SK-N-SH treated with all-trans-retinoic acid at 6 μM for 48 hours (cell line): ENCODE data around the gene KCNIP4.

Experiments used
- ATAC-seq: fragments of 200-7000 bp; cut with Tn5 transposase; 3 replicates; pipeline ENCODE4 v1.9.1; 2020; ENCODE audit warnings: mild to moderate bottlenecking, moderate library complexity
- ARNTL ChIP-seq: fragments of 450-650 bp; formaldehyde crosslinking; IDR thresholded peaks from 2 replicates; pipeline ENCODE4 v1.5.0; 2020; ENCODE audit warnings: low read depth, mild to moderate bottlenecking, moderate library complexity, borderline replicate concordance
- BACH2 ChIP-seq: fragments of 250-450 bp; sonication (Bioruptor Pico); IDR thresholded peaks from 2 replicates; pipeline ENCODE4 v1.9.0; 2021; ENCODE audit warnings: mild to moderate bottlenecking, borderline replicate concordance
- CSDC2 ChIP-seq: fragments of 250-450 bp; sonication (Bioruptor Pico); IDR thresholded peaks from 2 replicates; pipeline ENCODE4 v1.5.0; 2020; ENCODE audit warnings: mild to moderate bottlenecking, moderate library complexity
- GLIS3 ChIP-seq: fragments of 250-450 bp; sonication (Bioruptor Pico); IDR thresholded peaks from 2 replicates; pipeline ENCODE4 v1.5.0; 2020; ENCODE audit warnings: mild to moderate bottlenecking, moderate library complexity
- ISL1 ChIP-seq: fragments of 250-450 bp; sonication (Bioruptor Pico); IDR thresholded peaks from 2 replicates; pipeline ENCODE4 v2.1.2; 2022; ENCODE audit warnings: mild to moderate bottlenecking, moderate library complexity
- OSR1 ChIP-seq: fragments of 250-450 bp; sonication (Bioruptor Pico); IDR thresholded peaks from 2 replicates; pipeline ENCODE4 v1.8.0; 2022; ENCODE audit warnings: moderate library complexity, mild to moderate bottlenecking, inconsistent platforms
- PATZ1 ChIP-seq: fragments of 250-450 bp; sonication (Bioruptor Pico); IDR thresholded peaks from 2 replicates; pipeline ENCODE4 v1.8.0; 2020; ENCODE audit warnings: mild to moderate bottlenecking, moderate library complexity, borderline replicate concordance
- PPARA ChIP-seq: fragments of 250-450 bp; sonication (Bioruptor Pico); IDR thresholded peaks from 2 replicates; pipeline ENCODE4 v1.5.0; 2020; ENCODE audit warnings: mild to moderate bottlenecking, borderline replicate concordance
- RARB ChIP-seq: fragments of 250-450 bp; sonication (Bioruptor Pico); IDR thresholded peaks from 2 replicates; pipeline ENCODE4 v1.8.0; 2021; ENCODE audit warnings: mild to moderate bottlenecking, moderate library complexity
- SNAI2 ChIP-seq: fragments of 250-450 bp; sonication (Bioruptor Pico); IDR thresholded peaks from 2 replicates; pipeline ENCODE4 v1.5.0; 2020; ENCODE audit warnings: mild to moderate bottlenecking, moderate library complexity
- TCF4 ChIP-seq: fragments of 250-450 bp; sonication (Bioruptor Pico); IDR thresholded peaks from 2 replicates; pipeline ENCODE4 v1.8.0; 2021; ENCODE audit warnings: mild to moderate bottlenecking, moderate library complexity, borderline replicate concordance
- ZC3H10 ChIP-seq: fragments of 250-450 bp; sonication (Bioruptor Pico); IDR thresholded peaks from 2 replicates; pipeline ENCODE4 v1.5.1; 2021; ENCODE audit warnings: mild to moderate bottlenecking, moderate library complexity
- ZFP3 ChIP-seq: fragments of 250-450 bp; sonication (Bioruptor Pico); IDR thresholded peaks from 2 replicates; pipeline ENCODE4 v1.5.0; 2020; ENCODE audit warnings: mild to moderate bottlenecking, moderate library complexity
- ZFP30 ChIP-seq: fragments of 450-650 bp; formaldehyde crosslinking; IDR thresholded peaks from 2 replicates; pipeline ENCODE4 v1.5.0; 2022; ENCODE audit warnings: mild to moderate bottlenecking, moderate library complexity
- ZNF565 ChIP-seq: fragments of 450-650 bp; formaldehyde crosslinking; conservative IDR thresholded peaks from 2 replicates; pipeline ENCODE4 v1.5.0; 2020; ENCODE audit warnings: low read depth, mild to moderate bottlenecking, moderate library complexity
- ZNF70 ChIP-seq: fragments of 450-650 bp; formaldehyde crosslinking; IDR thresholded peaks from 2 replicates; pipeline ENCODE4 v1.5.0; 2020; ENCODE audit warnings: mild to moderate bottlenecking, moderate library complexity
- ZNF8 ChIP-seq: fragments of 450-650 bp; formaldehyde crosslinking; IDR thresholded peaks from 2 replicates; pipeline ENCODE4 v1.5.0; 2020; ENCODE audit warnings: mild to moderate bottlenecking, moderate library complexity
- TF ChIP-seq, protein P1 (sequence below): fragments of 250-450 bp; sonication (Bioruptor Pico); IDR thresholded peaks from 2 replicates; pipeline ENCODE4 v1.5.1; 2020; ENCODE audit warnings: low read depth, mild to moderate bottlenecking, moderate library complexity
- TF ChIP-seq, protein P2 (sequence below): fragments of 250-450 bp; sonication (Bioruptor Pico); IDR thresholded peaks from 2 replicates; pipeline ENCODE4 v1.5.1; 2021; ENCODE audit warnings: mild to moderate bottlenecking, moderate library complexity
- TF ChIP-seq, protein P3 (sequence below): fragments of 250-450 bp; sonication (Bioruptor Pico); IDR thresholded peaks from 2 replicates; pipeline ENCODE4 v1.8.0; 2021; ENCODE audit warnings: low read depth, mild to moderate bottlenecking, moderate library complexity, borderline replicate concordance

Gene KCNIP4

DNA sequence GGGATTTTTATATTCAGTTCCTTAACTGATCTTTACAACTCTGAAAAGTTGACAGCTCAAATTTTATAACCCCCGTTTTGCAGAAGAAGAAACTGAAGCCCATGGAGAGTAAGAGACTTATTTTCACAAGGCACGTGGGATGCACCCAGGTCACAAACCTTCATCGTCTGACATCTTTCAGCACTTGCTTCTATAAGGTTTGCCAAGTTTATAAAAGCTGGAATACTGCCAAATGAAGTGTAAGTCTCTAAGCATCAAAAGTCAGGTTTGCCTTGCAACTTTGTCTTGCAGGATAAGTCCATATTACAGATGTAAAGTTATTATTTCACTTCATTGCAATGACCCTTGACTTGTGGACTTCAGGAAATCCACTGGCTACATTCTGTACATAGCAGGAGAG lies 6.3 kb upstream of the KCNIP4 start:
- peak; percentile 30; the same call in 2 of the 3 replicates for ATAC-seq

DNA sequence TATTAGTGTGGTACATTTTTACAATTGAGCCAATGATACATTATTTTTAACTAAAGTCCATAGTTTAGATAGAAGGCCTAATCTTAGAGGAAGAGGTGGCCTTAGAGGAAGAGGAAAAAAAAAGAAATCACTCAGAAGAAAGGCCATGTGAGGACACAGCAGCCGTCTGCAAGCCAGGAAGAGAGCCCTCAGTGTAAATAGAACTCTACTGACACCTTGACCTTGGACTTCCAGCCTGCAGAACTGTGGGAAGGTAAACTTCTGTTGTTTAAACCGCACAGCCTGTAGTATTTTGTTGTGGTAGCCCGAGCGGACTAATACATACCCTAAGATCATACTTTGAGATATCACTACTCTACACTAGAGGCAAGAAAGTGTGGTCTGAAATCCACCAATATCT lies 5.1 kb upstream of the KCNIP4 start:
- TF ChIP-seq PPARA (CRISPR knock-in tag) (no peak), BACH2 (no peak), ZNF8 (CRISPR knock-in tag) (no peak), CSDC2 (CRISPR knock-in tag) (no peak), ZC3H10 (no peak), ZNF565 (CRISPR knock-in tag) (no peak), ARNTL (CRISPR knock-in tag) (no peak)
- ATAC-seq = no peak

More for the DNA sequence above, 6.3 kb upstream of the KCNIP4 start:
- TF ChIP-seq, protein P1, sequence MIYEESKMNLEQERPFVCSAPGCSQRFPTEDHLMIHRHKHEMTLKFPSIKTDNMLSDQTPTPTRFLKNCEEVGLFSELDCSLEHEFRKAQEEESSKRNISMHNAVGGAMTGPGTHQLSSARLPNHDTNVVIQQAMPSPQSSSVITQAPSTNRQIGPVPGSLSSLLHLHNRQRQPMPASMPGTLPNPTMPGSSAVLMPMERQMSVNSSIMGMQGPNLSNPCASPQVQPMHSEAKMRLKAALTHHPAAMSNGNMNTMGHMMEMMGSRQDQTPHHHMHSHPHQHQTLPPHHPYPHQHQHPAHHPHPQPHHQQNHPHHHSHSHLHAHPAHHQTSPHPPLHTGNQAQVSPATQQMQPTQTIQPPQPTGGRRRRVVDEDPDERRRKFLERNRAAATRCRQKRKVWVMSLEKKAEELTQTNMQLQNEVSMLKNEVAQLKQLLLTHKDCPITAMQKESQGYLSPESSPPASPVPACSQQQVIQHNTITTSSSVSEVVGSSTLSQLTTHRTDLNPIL (CRISPR knock-in tag) = no peak
- TF ChIP-seq, protein P2, sequence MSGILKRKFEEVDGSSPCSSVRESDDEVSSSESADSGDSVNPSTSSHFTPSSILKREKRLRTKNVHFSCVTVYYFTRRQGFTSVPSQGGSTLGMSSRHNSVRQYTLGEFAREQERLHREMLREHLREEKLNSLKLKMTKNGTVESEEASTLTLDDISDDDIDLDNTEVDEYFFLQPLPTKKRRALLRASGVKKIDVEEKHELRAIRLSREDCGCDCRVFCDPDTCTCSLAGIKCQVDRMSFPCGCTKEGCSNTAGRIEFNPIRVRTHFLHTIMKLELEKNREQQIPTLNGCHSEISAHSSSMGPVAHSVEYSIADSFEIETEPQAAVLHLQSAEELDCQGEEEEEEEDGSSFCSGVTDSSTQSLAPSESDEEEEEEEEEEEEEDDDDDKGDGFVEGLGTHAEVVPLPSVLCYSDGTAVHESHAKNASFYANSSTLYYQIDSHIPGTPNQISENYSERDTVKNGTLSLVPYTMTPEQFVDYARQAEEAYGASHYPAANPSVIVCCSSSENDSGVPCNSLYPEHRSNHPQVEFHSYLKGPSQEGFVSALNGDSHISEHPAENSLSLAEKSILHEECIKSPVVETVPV (CRISPR knock-in tag) = no peak
- no peak for TF ChIP-seq CSDC2 (CRISPR knock-in tag)
- TF ChIP-seq SNAI2 (CRISPR knock-in tag) = no peak
- TF ChIP-seq ZC3H10 = no peak
- no peak for TF ChIP-seq ISL1 (CRISPR knock-in tag)
- TF ChIP-seq GLIS3 (CRISPR knock-in tag) = no peak
- TF ChIP-seq ZFP3 = no peak
- TF ChIP-seq ZFP30 = no peak
- TF ChIP-seq, protein P3, sequence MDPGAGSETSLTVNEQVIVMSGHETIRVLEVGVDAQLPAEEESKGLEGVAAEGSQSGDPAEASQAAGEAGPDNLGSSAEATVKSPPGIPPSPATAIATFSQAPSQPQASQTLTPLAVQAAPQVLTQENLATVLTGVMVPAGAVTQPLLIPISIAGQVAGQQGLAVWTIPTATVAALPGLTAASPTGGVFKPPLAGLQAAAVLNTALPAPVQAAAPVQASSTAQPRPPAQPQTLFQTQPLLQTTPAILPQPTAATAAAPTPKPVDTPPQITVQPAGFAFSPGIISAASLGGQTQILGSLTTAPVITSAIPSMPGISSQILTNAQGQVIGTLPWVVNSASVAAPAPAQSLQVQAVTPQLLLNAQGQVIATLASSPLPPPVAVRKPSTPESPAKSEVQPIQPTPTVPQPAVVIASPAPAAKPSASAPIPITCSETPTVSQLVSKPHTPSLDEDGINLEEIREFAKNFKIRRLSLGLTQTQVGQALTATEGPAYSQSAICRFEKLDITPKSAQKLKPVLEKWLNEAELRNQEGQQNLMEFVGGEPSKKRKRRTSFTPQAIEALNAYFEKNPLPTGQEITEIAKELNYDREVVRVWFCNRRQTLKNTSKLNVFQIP (CRISPR knock-in tag) = no peak

DNA sequence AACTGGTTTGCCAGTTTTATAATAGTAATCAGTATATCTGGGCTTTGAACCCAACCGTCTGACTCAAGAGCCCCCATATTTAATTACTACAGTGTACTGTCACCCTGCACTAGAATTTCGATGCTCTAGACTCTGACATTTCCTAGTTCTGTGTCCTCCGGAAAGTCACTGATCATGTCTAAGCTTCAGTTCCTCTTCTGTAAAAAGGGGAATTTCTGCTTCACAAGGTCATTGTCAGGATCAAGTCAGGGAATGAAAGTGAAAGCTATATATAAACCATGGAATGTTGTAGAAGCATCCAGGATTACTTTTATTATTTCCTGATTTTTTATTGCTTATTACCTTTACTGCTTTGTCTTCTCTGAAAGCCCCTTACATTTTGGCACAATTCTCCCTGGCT lies 4.0 kb upstream of the KCNIP4 start:
- no peak for ATAC-seq

GRCh38 chr4:21949073-21949457 lies 493 bp upstream of the KCNIP4 start:
- peak; percentile 15 for ATAC-seq
- TF ChIP-seq PATZ1 (CRISPR knock-in tag) (no peak), TCF4 (no peak), RARB (CRISPR knock-in tag) (no peak), ZNF8 (CRISPR knock-in tag) (no peak), ZFP30 (no peak), ZC3H10 (no peak), GLIS3 (CRISPR knock-in tag) (no peak)
- TF ChIP-seq, protein P3 (CRISPR knock-in tag) = no peak
- TF ChIP-seq, protein P1 (CRISPR knock-in tag) = no peak

More for the DNA sequence above, 4.0 kb upstream of the KCNIP4 start:
- TF ChIP-seq ISL1 (CRISPR knock-in tag) (no peak), BACH2 (no peak), ZNF70 (no peak), SNAI2 (CRISPR knock-in tag) (no peak), PATZ1 (CRISPR knock-in tag) (no peak), ARNTL (CRISPR knock-in tag) (no peak), OSR1 (no peak), ZNF565 (CRISPR knock-in tag) (no peak), ZFP3 (no peak), CSDC2 (CRISPR knock-in tag) (no peak), RARB (CRISPR knock-in tag) (no peak)
- TF ChIP-seq, protein P1 (CRISPR knock-in tag) = no peak
